Stimulated activated CD8-positive, alpha-beta memory T cell treated with anti-CD3 and anti-CD28 coated beads, Interleukin-12 subunit alpha, Interleukin-12 subunit beta, amount 100 ng/mL, for 1 hour (primary cell): ENCODE results near the gene CHEK2.
"Not testable (repeated sequence)": the region's sequence is repeated elsewhere in the genome, so short reads cannot be mapped to it uniquely, and the experiment has no call there.

Experiments
- DNase-seq: peaks from one replicate; pipeline ENCODE4 v3.0.0-alpha.2; 2020; ENCODE audit warnings: low read depth

The CHEK2 gene

DNA sequence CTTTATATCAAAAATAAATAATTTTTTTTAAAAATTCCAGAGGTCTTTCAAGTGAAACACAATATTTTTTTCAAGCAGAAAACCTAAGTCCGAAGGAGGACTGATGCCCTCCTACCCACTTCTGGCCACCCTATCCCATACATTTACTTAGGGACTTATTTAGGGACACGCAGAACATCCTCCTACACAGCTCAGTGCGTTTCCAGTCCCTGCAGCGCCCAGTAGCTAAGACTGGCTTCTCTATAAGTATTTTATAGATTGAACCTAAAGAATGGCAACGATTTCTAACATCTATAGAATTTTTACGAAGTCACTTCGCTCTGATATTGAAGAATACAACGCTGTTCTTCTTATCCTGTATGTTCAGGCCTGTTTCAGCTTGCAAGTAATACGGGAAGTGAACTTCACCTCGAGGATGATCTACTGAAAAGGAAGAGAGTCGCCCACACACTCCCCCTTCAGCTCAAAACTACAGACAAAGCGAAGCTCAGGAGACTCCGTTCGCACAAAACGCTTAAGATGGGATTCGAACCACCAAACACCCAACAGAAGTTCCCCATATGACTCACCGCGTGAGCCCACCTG lies 328 bp downstream of the CHEK2 start:
- DNase-seq, result no peak

DNA sequence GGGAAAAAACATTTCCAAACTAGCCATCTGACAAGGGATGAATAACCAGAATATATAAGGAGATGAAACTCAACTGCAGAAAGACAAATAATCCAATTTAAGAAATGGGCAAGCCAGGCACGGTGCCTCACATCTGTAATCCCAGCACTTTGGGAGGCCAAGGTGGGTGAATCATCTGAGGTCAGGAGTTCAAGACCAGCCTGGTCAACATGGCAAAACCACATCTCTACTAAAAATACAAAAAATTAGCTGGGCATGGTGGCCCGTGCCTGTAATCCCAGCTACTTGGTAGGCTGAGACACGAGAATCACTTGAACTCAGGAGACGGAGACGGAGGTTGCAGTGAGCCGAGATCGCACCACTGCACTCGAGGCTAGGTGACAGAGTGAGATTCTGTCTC lies 2.7 kb downstream of the CHEK2 start:
- not testable (repeated sequence) for DNase-seq

- no peak for DNase-seq
Measured at GRCh38 chr22:28737701-28738100, 3.9 kb downstream of the CHEK2 start.

DNA sequence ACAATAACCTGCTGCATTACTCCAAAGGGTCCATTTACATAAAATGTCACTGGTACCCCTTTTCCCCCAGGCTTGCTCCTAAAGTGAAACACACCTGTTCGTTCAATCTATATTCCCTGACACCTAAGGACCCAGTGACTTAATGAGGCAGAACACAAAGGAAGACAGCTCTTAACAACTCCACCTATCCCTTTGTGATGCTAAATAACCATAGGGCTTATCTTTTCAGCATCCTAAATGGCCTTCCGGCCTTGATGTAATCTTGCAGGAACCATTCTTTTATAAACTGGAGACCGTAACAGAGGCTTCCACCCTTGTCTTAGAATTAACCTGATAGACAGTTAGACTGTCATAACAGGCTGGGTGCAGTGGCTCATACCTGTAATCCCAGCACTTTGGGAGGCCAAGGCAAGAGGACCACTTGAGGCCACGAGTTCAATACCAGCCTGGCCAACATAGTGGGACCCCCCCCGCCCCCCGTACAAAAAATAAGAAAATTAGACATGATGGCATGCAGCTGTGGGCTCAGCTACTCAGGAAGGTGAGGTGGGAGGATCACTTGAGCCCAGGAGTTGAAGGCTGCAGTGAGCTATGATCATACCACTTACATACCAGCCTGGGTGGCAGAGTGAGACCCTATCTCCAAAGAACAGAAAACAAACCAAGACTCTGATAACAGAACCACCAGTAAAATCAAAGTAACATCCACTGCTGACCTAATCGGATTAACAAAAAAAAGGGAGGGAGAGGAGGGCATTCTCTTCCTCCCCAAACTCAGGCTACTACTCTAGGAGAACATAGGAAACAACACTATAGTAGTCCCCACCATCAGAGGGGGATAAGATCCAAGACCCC lies 5.1 kb downstream of the CHEK2 start:
- DNase-seq, result no peak

- DNase-seq, result no peak
Measured at GRCh38 chr22:28734393-28734792, 7.2 kb downstream of the CHEK2 start.

GRCh38 chr22:28730179-28730578 lies 11.4 kb downstream of the CHEK2 start:
- DNase-seq, result no peak

GRCh38 chr22:28728621-28729313 lies 12.9 kb downstream of the CHEK2 start:
- DNase-seq, result no peak

- no peak for DNase-seq
Measured at GRCh38 chr22:28728002-28728401, 13.6 kb downstream of the CHEK2 start.

GRCh38 chr22:28718044-28718443 lies 23.6 kb downstream of the CHEK2 start:
- no peak for DNase-seq

GRCh38 chr22:28716686-28717085 lies 24.9 kb downstream of the CHEK2 start:
- no peak for DNase-seq

- no peak for DNase-seq
Measured at GRCh38 chr22:28715611-28716010, 26.0 kb downstream of the CHEK2 start.

DNA sequence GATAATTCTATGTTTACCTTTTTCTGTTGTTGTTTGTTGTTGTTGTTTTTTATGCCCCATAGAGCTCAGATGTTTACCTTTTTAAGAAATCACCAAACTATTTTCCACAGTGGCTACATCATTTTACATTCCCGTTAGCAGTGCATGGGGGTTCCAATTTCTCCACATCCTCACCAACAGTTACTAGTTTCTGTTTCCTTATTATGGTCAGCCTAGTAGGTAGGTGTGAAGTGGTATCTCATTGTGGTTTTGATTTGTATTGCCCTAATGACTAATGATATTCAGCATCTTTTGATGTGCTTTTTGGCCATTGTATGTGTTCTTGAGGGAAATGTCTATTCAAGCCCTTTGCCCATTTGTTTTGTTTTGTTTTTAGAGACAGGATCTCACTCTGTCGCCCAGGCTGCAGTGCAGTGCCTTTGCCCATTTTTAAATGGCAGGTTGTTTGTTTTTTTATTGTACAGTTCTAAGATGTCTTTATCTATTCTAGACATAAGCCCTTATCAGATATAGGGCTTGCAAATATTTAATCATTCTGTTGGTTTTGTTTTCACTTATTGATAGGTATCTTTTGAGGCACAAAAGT lies 27.5 kb downstream of the CHEK2 start:
- no peak for DNase-seq

DNA sequence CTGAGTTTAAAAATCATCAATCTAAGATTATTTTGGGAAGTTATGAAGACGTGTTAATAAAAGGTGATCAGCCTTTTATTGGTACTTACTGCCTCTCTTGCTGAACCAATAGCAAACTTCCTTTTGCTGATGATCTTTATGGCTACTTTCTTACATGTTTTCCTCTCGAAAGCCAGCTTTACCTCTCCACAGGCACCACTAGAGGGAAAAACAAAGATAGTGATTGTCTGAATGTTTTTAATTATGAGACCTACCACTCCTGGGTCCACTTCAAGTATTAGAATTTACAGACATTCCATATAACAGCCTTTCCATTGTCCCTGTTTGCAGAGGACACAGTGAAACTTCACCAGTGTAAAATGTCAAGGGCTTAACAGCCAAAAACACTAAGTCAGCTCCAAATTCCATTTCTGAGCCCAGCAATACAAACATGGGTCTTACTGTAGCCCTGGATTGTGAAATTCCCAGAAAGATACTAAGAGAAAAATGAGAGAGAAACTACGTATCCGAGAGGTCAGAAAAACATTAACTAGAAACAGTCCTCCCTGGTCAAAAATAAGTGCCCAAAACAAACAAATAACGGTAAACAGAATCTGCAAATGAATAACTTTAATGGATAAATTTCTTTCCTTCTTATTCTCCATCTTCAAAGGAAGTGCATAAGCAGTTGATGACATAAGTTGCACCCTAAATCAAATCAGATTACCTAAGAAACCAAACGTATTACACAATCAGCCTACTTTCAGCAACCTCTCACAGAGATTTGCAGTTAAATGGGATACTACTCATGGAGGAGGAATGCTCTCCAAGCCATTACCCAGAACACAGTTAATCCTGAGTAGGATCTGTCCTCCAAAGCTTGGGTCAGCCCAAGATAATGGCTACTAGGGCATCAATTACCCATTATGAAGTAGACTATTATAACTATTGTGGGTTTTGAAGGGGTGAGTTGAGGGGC lies 29.5 kb downstream of the CHEK2 start:
- DNase-seq, result no peak

DNA sequence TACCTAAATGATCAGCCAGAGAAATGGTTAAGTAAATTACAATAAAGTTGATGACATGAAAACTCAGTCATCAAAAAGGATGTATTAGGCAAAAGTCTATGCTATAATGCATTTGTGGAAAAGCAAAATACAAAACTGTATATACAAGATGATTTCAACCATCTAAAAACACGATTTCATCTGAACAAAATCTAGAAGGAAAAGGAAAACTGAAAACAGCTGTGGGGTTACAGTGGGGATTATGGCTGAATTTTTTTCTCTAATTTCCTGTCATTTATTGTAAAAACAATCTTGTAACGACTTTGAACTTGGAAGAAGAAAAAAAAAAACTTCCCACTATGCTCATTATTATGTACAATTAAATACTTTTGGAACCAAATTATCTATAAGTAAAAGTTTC lies 30.3 kb downstream of the CHEK2 start:
- no peak for DNase-seq

GRCh38 chr22:28710576-28711191 lies 30.9 kb downstream of the CHEK2 start:
- no peak for DNase-seq

- no peak for DNase-seq
Measured at GRCh38 chr22:28710107-28710506, 31.5 kb downstream of the CHEK2 start.

- DNase-seq, result no peak
Measured at GRCh38 chr22:28706845-28707244, 34.8 kb downstream of the CHEK2 start.

DNA sequence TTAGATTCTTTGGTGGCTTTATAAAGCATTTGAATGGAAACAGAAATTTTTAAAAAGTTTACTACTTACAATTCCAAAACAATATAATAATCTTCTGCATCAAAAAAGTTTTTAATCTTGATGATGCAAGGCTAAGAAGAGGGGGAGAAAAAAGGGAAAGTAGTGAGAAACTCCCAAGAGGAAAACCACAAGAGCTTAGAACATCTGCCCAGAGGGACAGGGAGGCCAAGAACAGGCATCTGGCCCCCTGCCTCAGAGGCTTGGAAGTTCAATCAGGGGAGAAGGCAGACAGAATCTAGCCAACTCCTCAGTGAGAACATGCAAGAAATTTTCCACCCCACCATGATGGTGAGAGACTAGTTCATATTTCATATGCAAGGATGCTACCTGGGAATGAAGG lies 38.2 kb downstream of the CHEK2 start:
- DNase-seq, result no peak

DNA sequence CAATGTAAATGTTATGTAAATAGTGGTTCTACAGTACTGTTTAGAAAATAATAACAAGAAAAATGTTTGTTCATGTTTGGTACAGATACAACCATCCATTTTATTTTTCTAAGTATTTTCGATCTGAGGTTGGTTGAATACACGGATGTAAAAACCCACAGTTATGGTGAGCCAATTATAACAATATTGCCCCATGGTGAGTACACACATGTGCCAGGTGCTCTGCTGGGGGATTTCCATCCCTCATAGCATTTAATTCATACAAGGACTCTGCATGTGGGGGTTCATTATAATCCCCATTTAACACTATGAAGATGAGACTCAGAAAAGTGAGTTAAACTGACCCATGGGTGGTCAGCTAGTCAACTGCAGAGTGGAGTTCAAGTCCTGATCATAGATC lies 38.7 kb downstream of the CHEK2 start:
- no peak for DNase-seq

DNA sequence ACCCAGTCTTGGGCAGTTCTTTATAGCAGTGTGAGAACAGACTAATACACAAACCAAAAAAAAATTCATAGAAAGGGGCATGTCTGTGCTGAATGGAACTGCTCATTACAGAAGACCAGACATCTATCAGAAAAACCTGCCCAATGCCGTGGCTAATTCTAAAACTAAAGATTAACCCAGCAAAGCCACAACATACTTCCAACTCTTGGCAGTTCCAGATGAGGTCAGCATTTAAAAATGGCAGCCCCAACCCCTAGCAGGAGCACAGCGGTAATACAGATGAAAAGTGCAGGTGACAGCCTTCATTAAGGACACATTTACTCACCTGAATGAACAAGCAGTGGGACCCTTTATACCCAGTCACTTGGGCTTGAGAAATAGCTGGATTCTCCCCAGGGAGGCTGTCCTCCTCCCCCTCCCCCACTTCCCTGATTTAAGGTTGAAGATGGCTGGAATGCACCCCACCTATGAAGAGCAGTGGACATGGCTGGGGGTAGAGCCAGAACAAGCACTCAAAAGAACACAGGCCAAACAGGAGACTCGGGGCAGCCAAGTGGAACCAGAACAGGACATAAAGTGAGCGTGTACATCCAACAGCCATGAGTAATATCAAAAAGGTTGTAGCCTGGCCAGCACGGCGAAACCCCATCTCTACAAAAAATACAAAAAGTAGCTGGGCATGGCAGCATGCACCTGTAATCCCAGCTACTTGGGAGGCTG lies 48.4 kb downstream of the CHEK2 start:
- not testable (repeated sequence) for DNase-seq
